ENCODE results near the gene P2RY14.
A peak's percentile ranks its signal among the peaks of the same experiment; 100 is the strongest.

The P2RY14 gene

DNA sequence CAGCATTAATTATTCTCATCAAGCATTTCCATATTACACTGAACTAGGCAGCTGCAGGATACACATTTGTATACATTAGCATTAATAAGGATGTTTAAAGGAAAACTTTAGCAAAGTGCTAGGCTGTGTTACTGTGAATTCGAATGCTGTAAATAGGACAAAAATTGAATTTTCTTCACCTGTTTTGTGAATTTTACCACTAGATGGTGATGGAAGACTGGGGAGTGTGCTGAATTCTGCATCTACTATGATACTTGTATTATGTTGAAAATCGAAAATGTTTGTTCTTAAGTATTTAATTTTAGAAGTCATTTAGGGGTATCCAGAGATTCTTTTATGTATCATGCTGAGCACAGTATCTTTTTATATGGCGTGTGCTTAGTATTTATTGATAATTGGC lies 12.3 kb upstream of the P2RY14 start:
- no peak for DNase-seq (ENCODE audit: low read depth)
- H3K4me3 ChIP-seq (ENCODE audit: low read depth, low read length): no peak overlapping the region

DNA sequence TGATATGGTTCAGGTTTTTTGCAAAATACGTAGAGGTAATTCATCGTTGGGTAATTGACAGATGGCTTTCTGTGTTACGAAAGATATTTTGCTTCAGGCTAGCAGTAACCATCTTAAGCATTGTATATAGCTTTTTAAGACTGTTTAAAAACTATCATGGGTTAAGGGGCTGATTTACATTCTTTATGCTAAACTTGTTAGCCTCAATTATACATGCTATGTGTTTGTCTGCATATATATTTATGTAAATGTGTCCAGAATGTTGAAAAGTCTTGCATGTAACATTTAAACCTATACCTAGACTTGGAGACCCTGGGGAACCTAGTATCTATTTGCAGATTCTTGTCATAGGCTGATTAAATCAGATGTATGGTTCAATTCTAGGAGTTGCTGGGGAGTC lies 11.1 kb upstream of the P2RY14 start:
- no peak overlapping the region for H3K4me3 ChIP-seq (ENCODE audit: low read depth, low read length)
- TF ChIP-seq, protein P1, sequence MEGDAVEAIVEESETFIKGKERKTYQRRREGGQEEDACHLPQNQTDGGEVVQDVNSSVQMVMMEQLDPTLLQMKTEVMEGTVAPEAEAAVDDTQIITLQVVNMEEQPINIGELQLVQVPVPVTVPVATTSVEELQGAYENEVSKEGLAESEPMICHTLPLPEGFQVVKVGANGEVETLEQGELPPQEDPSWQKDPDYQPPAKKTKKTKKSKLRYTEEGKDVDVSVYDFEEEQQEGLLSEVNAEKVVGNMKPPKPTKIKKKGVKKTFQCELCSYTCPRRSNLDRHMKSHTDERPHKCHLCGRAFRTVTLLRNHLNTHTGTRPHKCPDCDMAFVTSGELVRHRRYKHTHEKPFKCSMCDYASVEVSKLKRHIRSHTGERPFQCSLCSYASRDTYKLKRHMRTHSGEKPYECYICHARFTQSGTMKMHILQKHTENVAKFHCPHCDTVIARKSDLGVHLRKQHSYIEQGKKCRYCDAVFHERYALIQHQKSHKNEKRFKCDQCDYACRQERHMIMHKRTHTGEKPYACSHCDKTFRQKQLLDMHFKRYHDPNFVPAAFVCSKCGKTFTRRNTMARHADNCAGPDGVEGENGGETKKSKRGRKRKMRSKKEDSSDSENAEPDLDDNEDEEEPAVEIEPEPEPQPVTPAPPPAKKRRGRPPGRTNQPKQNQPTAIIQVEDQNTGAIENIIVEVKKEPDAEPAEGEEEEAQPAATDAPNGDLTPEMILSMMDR (IDR thresholded peaks at IDR 0.05; ENCODE audit: control insufficient read depth, extremely low read depth, insufficient read depth): no peak
- no peak for DNase-seq (ENCODE audit: low read depth)

More for the DNA sequence above, 12.3 kb upstream of the P2RY14 start:
- TF ChIP-seq, protein P1 (IDR thresholded peaks at IDR 0.05; ENCODE audit: control insufficient read depth, extremely low read depth, insufficient read depth): peak; percentile 47

DNA sequence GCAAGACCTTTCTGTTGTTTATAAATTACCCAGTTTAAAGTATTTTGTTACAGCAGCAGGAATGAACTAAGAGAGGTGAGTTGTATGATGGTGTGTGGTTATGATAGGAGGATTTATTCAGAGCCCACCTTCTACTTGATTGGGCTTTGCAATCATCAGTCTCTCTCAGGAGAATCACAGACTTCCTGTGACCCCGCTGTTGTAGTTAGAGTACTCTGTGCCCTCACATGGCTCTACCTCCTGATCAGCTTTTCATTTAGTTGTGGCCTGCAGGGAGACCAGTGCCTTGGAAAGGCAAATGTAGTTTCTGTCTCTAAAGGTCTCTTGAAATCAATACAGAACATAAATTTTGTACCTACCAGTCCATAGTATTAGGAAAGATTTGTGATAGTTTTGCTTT lies 7.6 kb upstream of the P2RY14 start:
- TF ChIP-seq, protein P1 (IDR thresholded peaks at IDR 0.05; ENCODE audit: control insufficient read depth, extremely low read depth, insufficient read depth): no peak
- no peak overlapping the region for H3K4me3 ChIP-seq (ENCODE audit: low read depth, low read length)
- no peak for DNase-seq (ENCODE audit: low read depth)

DNA sequence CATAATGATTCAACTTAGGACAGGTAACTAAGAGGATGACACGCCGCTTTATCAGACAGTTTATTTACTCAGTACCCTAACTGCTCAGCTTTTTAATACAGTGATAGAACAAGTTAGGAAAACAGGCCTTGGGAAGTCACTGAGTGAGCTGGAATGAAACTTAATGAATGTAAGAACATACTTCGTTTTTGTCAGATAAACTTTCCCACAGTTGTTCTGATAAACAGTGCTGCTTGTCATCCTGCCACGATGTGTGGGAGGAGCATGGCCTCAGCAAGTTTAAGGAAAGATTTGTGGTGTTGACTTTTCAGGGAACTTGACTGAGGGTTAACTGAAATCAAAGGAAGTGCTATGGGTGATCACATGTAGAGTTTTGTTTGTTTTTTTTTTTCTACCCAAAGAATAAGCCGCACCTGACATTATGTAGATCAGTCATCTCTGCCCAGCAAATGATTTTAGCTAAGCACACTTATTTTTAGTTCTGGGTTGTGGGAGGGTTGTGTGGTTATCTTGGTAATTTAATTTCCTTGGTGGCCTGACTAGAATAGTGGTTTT lies 5.6 kb upstream of the P2RY14 start:
- DNase-seq (ENCODE audit: low read depth): peak; percentile 54
- H3K4me3 ChIP-seq (ENCODE audit: low read depth, low read length): no peak overlapping the region
- TF ChIP-seq, protein P1 (IDR thresholded peaks at IDR 0.05; ENCODE audit: control insufficient read depth, extremely low read depth, insufficient read depth): no peak

DNA sequence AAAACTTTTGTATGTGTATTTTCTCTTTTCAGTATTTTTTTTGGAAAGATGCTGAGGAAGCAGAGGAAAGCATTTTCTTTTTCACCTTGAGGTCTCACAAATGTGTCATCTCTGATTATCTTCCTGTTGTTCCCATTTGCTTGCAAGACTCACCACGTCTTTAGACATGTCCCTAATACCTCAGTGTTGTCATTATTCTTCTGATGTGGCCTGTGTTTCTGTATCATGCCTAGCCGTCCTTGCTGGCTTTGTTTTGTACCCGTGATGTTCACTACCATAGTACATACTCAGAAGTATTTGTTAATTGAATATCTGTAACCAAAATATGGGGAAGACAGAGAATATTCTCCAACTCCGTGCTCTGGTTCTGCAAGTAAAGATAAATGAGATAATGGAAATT lies 5.0 kb upstream of the P2RY14 start:
- no peak for DNase-seq (ENCODE audit: low read depth)
- no peak overlapping the region for H3K4me3 ChIP-seq (ENCODE audit: low read depth, low read length)
- TF ChIP-seq, protein P1 (IDR thresholded peaks at IDR 0.05; ENCODE audit: control insufficient read depth, extremely low read depth, insufficient read depth): no peak

DNA sequence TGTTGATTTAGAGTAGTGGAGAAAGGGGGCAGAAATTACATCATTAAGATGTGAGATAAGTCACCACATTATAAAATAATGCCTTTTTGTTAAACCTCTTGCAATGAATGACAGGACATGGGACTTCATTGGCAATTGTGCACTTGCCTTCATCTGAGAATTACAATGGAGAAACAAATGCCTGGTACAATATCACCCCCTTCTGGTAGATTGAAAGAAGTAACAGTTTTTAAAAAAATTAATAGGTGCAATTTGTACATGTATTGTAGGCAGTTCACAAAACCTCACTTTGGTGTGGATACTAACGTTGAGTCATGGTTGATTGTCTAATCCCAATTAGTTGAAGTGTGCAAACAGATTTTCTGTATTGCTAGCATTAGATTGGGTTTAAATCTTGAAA lies 4.6 kb upstream of the P2RY14 start:
- TF ChIP-seq, protein P1 (IDR thresholded peaks at IDR 0.05; ENCODE audit: control insufficient read depth, extremely low read depth, insufficient read depth): peak; percentile 51
- no peak overlapping the region for H3K4me3 ChIP-seq (ENCODE audit: low read depth, low read length)
- peak; percentile 44 for DNase-seq (ENCODE audit: low read depth)

DNA sequence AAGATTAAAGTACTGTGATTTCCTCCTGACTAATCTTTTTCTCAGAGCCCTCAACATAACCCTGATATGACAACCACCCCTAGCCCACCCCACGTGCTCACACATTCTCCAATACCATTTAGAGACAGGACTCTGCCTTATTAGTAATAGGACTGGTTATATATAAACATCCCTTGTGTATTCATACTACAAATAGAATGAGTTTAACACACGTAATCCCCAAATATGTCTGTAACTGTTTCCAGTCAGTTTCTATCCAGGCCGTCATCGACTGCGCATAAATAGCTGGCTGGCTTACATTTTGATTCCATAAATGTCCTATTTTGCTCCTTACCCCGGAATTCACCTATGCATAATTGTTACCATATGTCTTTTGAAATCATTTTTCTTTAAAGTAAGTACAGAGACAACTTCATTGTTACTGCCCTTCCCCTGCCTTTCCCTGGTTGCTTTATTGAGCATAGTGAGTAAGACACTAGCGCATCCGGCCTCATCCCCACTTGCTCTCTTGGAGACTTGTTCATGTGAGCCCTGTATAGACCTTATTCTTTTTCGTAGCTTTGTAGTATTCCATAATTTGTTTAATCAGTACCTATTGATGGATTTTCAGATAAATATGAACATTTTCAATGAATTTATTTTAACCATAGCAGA lies 3.5 kb upstream of the P2RY14 start:
- TF ChIP-seq, protein P1 (IDR thresholded peaks at IDR 0.05; ENCODE audit: control insufficient read depth, extremely low read depth, insufficient read depth): no peak
- DNase-seq (ENCODE audit: low read depth): no peak
- H3K4me3 ChIP-seq (ENCODE audit: low read depth, low read length): no peak overlapping the region
